ENCODE results near the gene CAMK2B.
A peak's percentile ranks its signal among the peaks of the same experiment; 100 is the strongest.

The CAMK2B gene

DNA sequence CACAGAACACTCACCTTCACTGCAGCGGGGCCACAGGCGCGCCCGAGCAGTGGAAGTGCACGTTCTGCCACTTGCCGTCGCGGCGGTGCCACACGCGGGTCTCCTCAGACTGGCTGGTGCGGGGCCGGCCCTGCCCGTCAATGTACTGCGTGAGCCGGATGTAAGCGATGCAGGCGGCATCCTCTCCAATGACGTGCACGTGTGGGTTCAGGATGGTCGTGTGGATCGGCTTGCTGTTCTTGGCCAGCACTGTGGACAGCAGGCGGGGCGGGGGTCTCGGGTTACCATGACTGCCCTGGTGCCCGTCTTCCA is 105.4 kb downstream of the CAMK2B start:
- Histone ChIP-seq H2AFZ (ENCODE audit: low read length) (no peak overlapping the region), H3K9ac (ENCODE audit: low read length) (no peak overlapping the region), H3K4me2 (ENCODE audit: low read length) (no peak overlapping the region), H3K9me3 (ENCODE audit: low read length) (no peaks in the 10 kb centered on the region), H3K79me2 (ENCODE audit: insufficient read depth, low read length) (no peaks in the 10 kb centered on the region), H3K27ac (ENCODE audit: low read depth, low read length, poor library complexity, severe bottlenecking) (no peak overlapping the region), H3K4me1 (ENCODE audit: insufficient read depth, low read length, severe bottlenecking) (peaks cover 12% of the 10 kb centered on the region), H3K36me3 (ENCODE audit: insufficient read depth, low read length) (no peaks in the 10 kb centered on the region), H3K27me3 (ENCODE audit: insufficient read depth, low read length) (peaks cover 13% of the 10 kb centered on the region; the same call in 1 of the 2 replicates), H3K4me3 (ENCODE audit: low read depth, low read length, poor library complexity, severe bottlenecking) (no peak overlapping the region), H4K20me1 (ENCODE audit: insufficient read depth, low read length) (no peaks in the 10 kb centered on the region), H3K9me2 (ENCODE audit: low read depth, low read length) (no peaks in the 10 kb centered on the region), H3F3A (ENCODE audit: insufficient read depth, low read length) (no peaks in the 10 kb centered on the region)
- TF ChIP-seq, protein P1, sequence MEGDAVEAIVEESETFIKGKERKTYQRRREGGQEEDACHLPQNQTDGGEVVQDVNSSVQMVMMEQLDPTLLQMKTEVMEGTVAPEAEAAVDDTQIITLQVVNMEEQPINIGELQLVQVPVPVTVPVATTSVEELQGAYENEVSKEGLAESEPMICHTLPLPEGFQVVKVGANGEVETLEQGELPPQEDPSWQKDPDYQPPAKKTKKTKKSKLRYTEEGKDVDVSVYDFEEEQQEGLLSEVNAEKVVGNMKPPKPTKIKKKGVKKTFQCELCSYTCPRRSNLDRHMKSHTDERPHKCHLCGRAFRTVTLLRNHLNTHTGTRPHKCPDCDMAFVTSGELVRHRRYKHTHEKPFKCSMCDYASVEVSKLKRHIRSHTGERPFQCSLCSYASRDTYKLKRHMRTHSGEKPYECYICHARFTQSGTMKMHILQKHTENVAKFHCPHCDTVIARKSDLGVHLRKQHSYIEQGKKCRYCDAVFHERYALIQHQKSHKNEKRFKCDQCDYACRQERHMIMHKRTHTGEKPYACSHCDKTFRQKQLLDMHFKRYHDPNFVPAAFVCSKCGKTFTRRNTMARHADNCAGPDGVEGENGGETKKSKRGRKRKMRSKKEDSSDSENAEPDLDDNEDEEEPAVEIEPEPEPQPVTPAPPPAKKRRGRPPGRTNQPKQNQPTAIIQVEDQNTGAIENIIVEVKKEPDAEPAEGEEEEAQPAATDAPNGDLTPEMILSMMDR (IDR thresholded peaks at IDR 0.05; ENCODE audit: low read length) = no peak
- no peak for TF ChIP-seq EZH2 (IDR thresholded peaks at IDR 0.05; ENCODE audit: borderline replicate concordance, low read length)

DNA sequence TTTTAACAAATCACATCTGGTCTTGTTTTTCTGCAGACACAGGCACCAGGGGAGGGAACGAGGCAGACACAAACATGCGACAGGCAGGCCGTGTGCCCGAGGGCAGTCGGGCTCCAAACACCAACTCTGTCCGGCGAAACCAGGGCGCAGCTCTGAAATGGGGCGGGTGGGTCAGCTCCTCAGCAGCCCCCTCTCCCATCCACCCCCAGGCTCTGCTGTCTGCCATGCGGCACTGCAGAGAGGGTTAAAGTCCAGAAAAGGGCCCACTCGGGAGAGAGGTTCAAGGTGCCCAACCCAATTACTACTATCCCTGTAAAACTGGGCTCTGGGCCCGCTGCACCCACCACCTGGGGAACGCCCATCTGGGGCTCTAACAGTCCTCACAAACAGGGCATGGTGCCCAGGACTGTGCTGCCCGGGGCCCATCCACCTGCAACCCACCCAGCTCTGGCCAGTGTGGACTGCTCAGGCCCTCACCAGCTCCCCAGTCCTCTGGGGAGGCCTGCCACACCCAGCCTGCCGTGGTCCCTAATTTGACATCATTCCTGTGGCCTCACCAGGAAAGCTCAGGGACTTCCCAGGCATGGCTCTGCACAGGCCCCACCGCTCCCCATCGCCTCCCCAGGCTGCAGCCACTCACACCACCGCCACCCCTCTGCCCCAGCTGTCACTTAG is 105.9 kb downstream of the CAMK2B start:
- no peak overlapping the region for H3K9ac ChIP-seq (ENCODE audit: low read length)
- no peaks in the 10 kb centered on the region for H3K36me3 ChIP-seq (ENCODE audit: insufficient read depth, low read length)
- H3K9me2 ChIP-seq (ENCODE audit: low read depth, low read length) = no peaks in the 10 kb centered on the region
- H3K79me2 ChIP-seq (ENCODE audit: insufficient read depth, low read length) = no peaks in the 10 kb centered on the region
- H3K4me1 ChIP-seq (ENCODE audit: insufficient read depth, low read length, severe bottlenecking) = peaks cover 14% of the 10 kb centered on the region
- peaks cover 13% of the 10 kb centered on the region; the same call in 1 of the 2 replicates for H3K27me3 ChIP-seq (ENCODE audit: insufficient read depth, low read length)
- no peak overlapping the region for H3K4me3 ChIP-seq (ENCODE audit: low read depth, low read length, poor library complexity, severe bottlenecking)
- H3K27ac ChIP-seq (ENCODE audit: low read depth, low read length, poor library complexity, severe bottlenecking) = no peak overlapping the region
- TF ChIP-seq, protein P1 (IDR thresholded peaks at IDR 0.05; ENCODE audit: low read length) = no peak
- TF ChIP-seq EZH2 (IDR thresholded peaks at IDR 0.05; ENCODE audit: borderline replicate concordance, low read length) = no peak
- H3F3A ChIP-seq (ENCODE audit: insufficient read depth, low read length) = no peaks in the 10 kb centered on the region
- H4K20me1 ChIP-seq (ENCODE audit: insufficient read depth, low read length) = no peaks in the 10 kb centered on the region
- H3K4me2 ChIP-seq (ENCODE audit: low read length) = no peak overlapping the region
- H2AFZ ChIP-seq (ENCODE audit: low read length) = no peak overlapping the region
- no peaks in the 10 kb centered on the region for H3K9me3 ChIP-seq (ENCODE audit: low read length)

DNA sequence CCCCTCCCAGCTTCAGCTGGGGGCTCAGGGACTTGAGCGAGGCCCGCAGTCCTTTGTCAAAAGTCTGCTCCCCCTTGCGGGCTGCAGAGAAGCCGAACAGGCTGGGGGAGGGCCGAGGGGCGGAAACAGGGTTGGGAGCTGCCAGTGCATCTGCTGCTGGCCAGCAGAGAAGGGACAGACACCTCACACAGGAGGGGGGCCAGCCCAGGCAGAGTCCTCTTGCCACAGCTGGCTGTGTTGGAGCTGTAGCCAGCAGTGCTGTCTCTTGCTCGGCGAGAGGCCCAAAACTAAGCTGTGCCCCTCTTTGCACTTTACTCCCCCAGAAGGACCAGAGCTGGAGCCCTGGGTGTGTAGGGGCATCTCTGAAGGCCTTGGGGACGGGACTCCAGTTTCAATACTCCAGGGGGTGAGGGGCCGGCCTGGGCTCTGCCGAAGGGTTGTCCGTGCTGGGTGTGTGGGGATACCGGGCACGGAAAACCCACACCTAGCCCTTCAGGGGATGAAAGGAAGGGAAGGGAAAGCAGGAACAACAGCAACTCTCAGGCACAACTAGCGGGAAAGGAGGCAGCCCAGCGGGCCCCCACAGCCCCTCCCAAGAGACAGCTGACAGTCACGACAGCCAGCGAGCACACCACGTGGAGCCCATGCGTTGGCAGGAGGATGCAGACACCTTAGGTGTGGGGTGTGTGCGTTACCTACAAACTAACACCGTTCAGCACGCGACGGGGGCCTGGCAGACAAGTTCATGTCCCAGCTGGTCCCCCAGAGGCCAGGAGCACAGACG is 106.8 kb downstream of the CAMK2B start:
- no peak overlapping the region for H3K4me2 ChIP-seq (ENCODE audit: low read length)
- peaks cover 23% of the 10 kb centered on the region for H3K4me1 ChIP-seq (ENCODE audit: insufficient read depth, low read length, severe bottlenecking)
- H3K4me3 ChIP-seq (ENCODE audit: low read depth, low read length, poor library complexity, severe bottlenecking) = no peak overlapping the region
- TF ChIP-seq, protein P1 (IDR thresholded peaks at IDR 0.05; ENCODE audit: low read length) = peak; percentile 40
- no peak for TF ChIP-seq EZH2 (IDR thresholded peaks at IDR 0.05; ENCODE audit: borderline replicate concordance, low read length)
- no peaks in the 10 kb centered on the region for H4K20me1 ChIP-seq (ENCODE audit: insufficient read depth, low read length)
- no peak overlapping the region for H3K27ac ChIP-seq (ENCODE audit: low read depth, low read length, poor library complexity, severe bottlenecking)
- H3K79me2 ChIP-seq (ENCODE audit: insufficient read depth, low read length) = no peaks in the 10 kb centered on the region
- peaks cover 7% of the 10 kb centered on the region; the same call in 1 of the 2 replicates for H3K27me3 ChIP-seq (ENCODE audit: insufficient read depth, low read length)
- no peaks in the 10 kb centered on the region for H3F3A ChIP-seq (ENCODE audit: insufficient read depth, low read length)
- H2AFZ ChIP-seq (ENCODE audit: low read length) = no peak overlapping the region
- H3K36me3 ChIP-seq (ENCODE audit: insufficient read depth, low read length) = no peaks in the 10 kb centered on the region; the same call in 1 of the 2 replicates
- no peaks in the 10 kb centered on the region for H3K9me3 ChIP-seq (ENCODE audit: low read length)
- H3K9me2 ChIP-seq (ENCODE audit: low read depth, low read length) = no peaks in the 10 kb centered on the region
- H3K9ac ChIP-seq (ENCODE audit: low read length) = no peak overlapping the region
